ENCODE measurements around the gene COPS8. TPM values are rescaled to one million over a fixed set of nuclear protein-coding genes. Genes with fewer than 3 reads are reported as not detected.

COPS8 gene
- total RNA-seq, 1 donor from 2014 or later = 48.1 TPM

- DNase-seq (ENCODE audit: low spot score) = no peak
These were observed 21.3 kb upstream of the COPS8 start for GRCh38 chr2:237064203-237065070.

- no peak for DNase-seq (ENCODE audit: low spot score)
These were observed 20.7 kb upstream of the COPS8 start for GRCh38 chr2:237065071-237065377.

- DNase-seq (ENCODE audit: low spot score) = no peak
These were observed 19.3 kb upstream of the COPS8 start for GRCh38 chr2:237066396-237066795.

GRCh38 chr2:237068005-237068576 is 17.6 kb upstream of the COPS8 start:
- DNase-seq (ENCODE audit: low spot score) = no peak

- DNase-seq (ENCODE audit: low spot score) = peak; percentile 82
These were observed 13.4 kb upstream of the COPS8 start for GRCh38 chr2:237072067-237072931.

- no peak for DNase-seq (ENCODE audit: low spot score)
These were observed 12.1 kb upstream of the COPS8 start for GRCh38 chr2:237073552-237073951.

- DNase-seq (ENCODE audit: low spot score) = no peak
These were observed 11.3 kb upstream of the COPS8 start for GRCh38 chr2:237074211-237074993.

- no peak for DNase-seq (ENCODE audit: low spot score)
These were observed 9.7 kb upstream of the COPS8 start for GRCh38 chr2:237075749-237076599.

- DNase-seq (ENCODE audit: low spot score) = no peak
These were observed 4.1 kb upstream of the COPS8 start for GRCh38 chr2:237081596-237081995.

- DNase-seq (ENCODE audit: low spot score) = no peak
These were observed 2.7 kb upstream of the COPS8 start for GRCh38 chr2:237083026-237083425.

- DNase-seq (ENCODE audit: low spot score) = no peak
These were observed 1.2 kb upstream of the COPS8 start for GRCh38 chr2:237084444-237084843.

GRCh38 chr2:237090906-237091305 is 5.2 kb downstream of the COPS8 start:
- DNase-seq (ENCODE audit: low spot score) = no peak

- DNase-seq (ENCODE audit: low spot score) = no peak
These were observed 6.2 kb downstream of the COPS8 start for GRCh38 chr2:237091779-237092436.

GRCh38 chr2:237092506-237092905 is 6.8 kb downstream of the COPS8 start:
- DNase-seq (ENCODE audit: low spot score) = no peak

GRCh38 chr2:237092920-237093781 is 7.5 kb downstream of the COPS8 start:
- DNase-seq (ENCODE audit: low spot score) = peak; percentile 42

- DNase-seq (ENCODE audit: low spot score) = no peak
These were observed 10.5 kb downstream of the COPS8 start for GRCh38 chr2:237096201-237096600.

- DNase-seq (ENCODE audit: low spot score) = no peak
These were observed 11.2 kb downstream of the COPS8 start for GRCh38 chr2:237096911-237097310.

GRCh38 chr2:237097326-237097910 is 11.7 kb downstream of the COPS8 start:
- no peak for DNase-seq (ENCODE audit: low spot score)
